GM23338 (cell line): Measurements from ENCODE around the gene BCL2L12.

ENCODE experiments used
- EZH2 ChIP-seq: fragments of 200-600 bp; sonication (generic); IDR thresholded peaks from one replicate; pipeline ENCODE4 v1.8.0; 2017; ENCODE audit warnings: antibody characterized with exemption, mild to moderate bottlenecking, low read depth; ENCODE audit not compliant: unreplicated experiment
- EZH2phosphoT487 ChIP-seq: fragments of 200-600 bp; sonication (generic); IDR thresholded peaks from one replicate; pipeline ENCODE4 v1.8.1; 2018; ENCODE audit warnings: antibody characterized with exemption; ENCODE audit not compliant: unreplicated experiment
- TF ChIP-seq, protein P1 (sequence below), 2 experiments: fragments of 200-600 bp in 1 of 2; sonication (generic) in 1 of 2; conservative IDR thresholded peaks; 2 replicates each; pipeline versions ENCODE4 v1.5.1 to v1.6.1; 2016 to 2017; ENCODE audit warnings: antibody characterized with exemption in 2 of 2, low read depth in 2 of 2, mild to moderate bottlenecking in 2 of 2, moderate library complexity in 1 of 2

DNA sequence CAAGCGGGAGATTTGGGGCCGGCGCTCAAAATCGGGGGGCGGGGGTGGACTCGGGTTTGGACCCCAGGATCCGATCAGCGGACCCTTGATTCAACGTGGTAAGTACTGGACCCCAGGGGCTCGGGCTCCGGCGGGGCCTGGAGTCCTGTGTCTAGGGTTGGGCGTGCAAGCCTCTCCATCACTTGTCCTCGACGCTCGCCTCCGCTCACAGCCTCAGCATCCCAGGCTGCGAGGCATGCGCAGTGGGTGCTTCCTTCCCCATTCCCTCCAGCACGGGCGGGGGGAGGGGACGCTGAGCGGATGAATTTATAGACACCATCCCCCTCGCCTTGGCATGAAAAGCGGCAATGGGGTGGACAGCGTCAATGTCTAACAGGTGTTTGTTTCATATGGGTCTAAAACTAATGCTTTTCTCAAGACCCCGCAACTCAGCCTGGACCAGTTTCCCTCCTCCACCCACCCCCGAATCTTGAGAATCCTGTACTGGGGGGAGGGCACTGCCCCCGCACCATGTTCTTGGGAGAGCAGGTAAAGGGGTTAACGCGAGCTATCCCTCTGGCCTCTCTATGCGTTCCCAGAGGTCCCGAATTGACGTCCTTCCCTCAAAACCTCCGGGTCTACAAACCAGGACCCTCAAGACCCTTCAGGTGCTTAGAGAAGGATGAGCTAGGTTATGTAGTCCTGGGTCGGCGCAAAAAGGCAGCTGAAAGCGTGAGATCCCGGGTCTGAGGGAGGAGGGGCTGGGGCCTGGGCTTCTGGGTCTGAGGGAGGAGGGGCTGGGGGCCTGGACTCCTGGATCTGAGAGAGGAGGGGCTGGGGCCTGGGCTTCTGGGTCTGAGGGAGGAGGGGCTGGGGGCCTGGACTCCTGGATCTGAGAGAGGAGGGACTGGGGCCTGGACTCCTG, 25.8 kb downstream of the BCL2L12 start:
- no peak for TF ChIP-seq EZH2
- no peak for TF ChIP-seq EZH2phosphoT487
- TF ChIP-seq, protein P1, sequence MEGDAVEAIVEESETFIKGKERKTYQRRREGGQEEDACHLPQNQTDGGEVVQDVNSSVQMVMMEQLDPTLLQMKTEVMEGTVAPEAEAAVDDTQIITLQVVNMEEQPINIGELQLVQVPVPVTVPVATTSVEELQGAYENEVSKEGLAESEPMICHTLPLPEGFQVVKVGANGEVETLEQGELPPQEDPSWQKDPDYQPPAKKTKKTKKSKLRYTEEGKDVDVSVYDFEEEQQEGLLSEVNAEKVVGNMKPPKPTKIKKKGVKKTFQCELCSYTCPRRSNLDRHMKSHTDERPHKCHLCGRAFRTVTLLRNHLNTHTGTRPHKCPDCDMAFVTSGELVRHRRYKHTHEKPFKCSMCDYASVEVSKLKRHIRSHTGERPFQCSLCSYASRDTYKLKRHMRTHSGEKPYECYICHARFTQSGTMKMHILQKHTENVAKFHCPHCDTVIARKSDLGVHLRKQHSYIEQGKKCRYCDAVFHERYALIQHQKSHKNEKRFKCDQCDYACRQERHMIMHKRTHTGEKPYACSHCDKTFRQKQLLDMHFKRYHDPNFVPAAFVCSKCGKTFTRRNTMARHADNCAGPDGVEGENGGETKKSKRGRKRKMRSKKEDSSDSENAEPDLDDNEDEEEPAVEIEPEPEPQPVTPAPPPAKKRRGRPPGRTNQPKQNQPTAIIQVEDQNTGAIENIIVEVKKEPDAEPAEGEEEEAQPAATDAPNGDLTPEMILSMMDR (conservative IDR thresholded peaks at IDR 0.05; ENCODE audit: low read depth in 2 of 2): no peak
